OCI-LY7 (cell line): ENCODE measurements around the gene SERPINA4.

ENCODE experiments used
- CTCF ChIP-seq: fragments of 200-600 bp; sonication (generic); conservative IDR thresholded peaks from 2 replicates; pipeline ENCODE4 v1.5.1; 2014; ENCODE audit warnings: mild to moderate bottlenecking, antibody characterized with exemption, low read length, moderate library complexity, mixed read lengths
- EZH2phosphoT487 ChIP-seq: fragments of 200-600 bp; sonication (generic); IDR thresholded peaks from 2 replicates; pipeline ENCODE4 v1.6.1; 2018; ENCODE audit warnings: low read depth, borderline replicate concordance, mild to moderate bottlenecking, mixed run types, antibody characterized with exemption, low read length, moderate library complexity, mixed read lengths

GRCh38 chr14:94562941-94563883 is 2.0 kb downstream of the SERPINA4 start:
- TF ChIP-seq CTCF (no peak), EZH2phosphoT487 (no peak)
